Smooth muscle cell (in vitro differentiated cells): ENCODE results near the gene THEM5. TPM values are rescaled to one million over a fixed set of nuclear protein-coding genes. Genes with fewer than 3 reads are reported as not detected.

Experiments
- DNase-seq: peaks from one replicate; lab custom pipeline; 2025; ENCODE audit not compliant: unreplicated experiment; lab: John Stamatoyannopoulos, UW
- H2AFZ ChIP-seq: fragments of 200-600 bp; sonication (generic); 2 replicates; pipeline ENCODE4 v1.6.0; 2016; ENCODE audit warnings: antibody characterized with exemption, low read depth, mild to moderate bottlenecking
- H3F3A ChIP-seq: fragments of 200-600 bp; sonication (generic); 2 replicates; pipeline ENCODE4 v1.6.0; 2017; ENCODE audit warnings: antibody characterized with exemption, low read depth
- H3K27ac ChIP-seq: fragments of 200-600 bp; sonication (generic); 2 replicates; pipeline ENCODE4 v1.5.1; 2016; ENCODE audit warnings: low read depth, mild to moderate bottlenecking
- H3K27me3 ChIP-seq: fragments of 200-600 bp; sonication (generic); 2 replicates; pipeline ENCODE4 v1.6.1; 2016; ENCODE audit warnings: low read depth, mild to moderate bottlenecking
- H3K36me3 ChIP-seq: fragments of 200-600 bp; sonication (generic); 2 replicates; pipeline ENCODE4 v1.5.1; 2016; ENCODE audit warnings: low read depth
- H3K4me1 ChIP-seq: fragments of 200-600 bp; sonication (generic); 2 replicates; pipeline ENCODE4 v1.5.1; 2016; ENCODE audit warnings: low read depth
- H3K4me2 ChIP-seq: fragments of 200-600 bp; sonication (generic); 2 replicates; pipeline ENCODE4 v1.6.0; 2016; ENCODE audit warnings: mild to moderate bottlenecking
- H3K4me3 ChIP-seq: fragments of 200-600 bp; sonication (generic); 2 replicates; pipeline ENCODE4 v1.5.1; 2016; ENCODE audit warnings: mild to moderate bottlenecking
- H3K79me2 ChIP-seq: fragments of 200-600 bp; sonication (generic); 2 replicates; pipeline ENCODE4 v1.6.0; 2016; ENCODE audit warnings: low read depth, mild to moderate bottlenecking
- H3K9ac ChIP-seq: fragments of 200-600 bp; sonication (generic); 2 replicates; pipeline ENCODE4 v1.6.0; 2016; ENCODE audit warnings: low read depth
- H3K9me3 ChIP-seq: fragments of 200-600 bp; sonication (generic); replicated peaks from 2 replicates; pipeline ENCODE4 v1.5.1; 2016; ENCODE audit warnings: low read depth
- H4K20me1 ChIP-seq: fragments of 200-600 bp; sonication (generic); 2 replicates; pipeline ENCODE4 v1.6.0; 2016; ENCODE audit warnings: low read depth
- WGBS: methylation state at CpG from one replicate; pipeline ENCODE4 v1.1.7; 2016; ENCODE audit warnings: low lambda C conversion rate; 5-methylcytosine and 5-hydroxymethylcytosine counted together
- polyA plus RNA-seq: library from polyadenylated mRNA; unstranded; fragments of >200 nt; fragmentation: Nextera tagmentation; extraction: Ambion mirVana; gene quantifications from 2 replicates; pipeline ENCODE4 v1.2.1, GENCODE V29; 2016
- total RNA-seq: library from RNA; depleted of rRNA; stranded (reverse); fragments of >200 nt; gene quantifications from 2 replicates; pipeline ENCODE4 v1.2.3, GENCODE V29; 2014
- TF ChIP-seq, protein P1 (sequence below): fragments of 200-600 bp; sonication (generic); IDR thresholded peaks from 2 replicates; pipeline ENCODE4 v1.5.1; 2017; ENCODE audit warnings: borderline replicate concordance, mild to moderate bottlenecking, antibody characterized with exemption; ENCODE audit not compliant: insufficient read depth, poor library complexity, severe bottlenecking

Gene THEM5
- total and polyA plus RNA-seq, 2 experiments from 2014 or later: 0.76 to 1.0 TPM

DNA sequence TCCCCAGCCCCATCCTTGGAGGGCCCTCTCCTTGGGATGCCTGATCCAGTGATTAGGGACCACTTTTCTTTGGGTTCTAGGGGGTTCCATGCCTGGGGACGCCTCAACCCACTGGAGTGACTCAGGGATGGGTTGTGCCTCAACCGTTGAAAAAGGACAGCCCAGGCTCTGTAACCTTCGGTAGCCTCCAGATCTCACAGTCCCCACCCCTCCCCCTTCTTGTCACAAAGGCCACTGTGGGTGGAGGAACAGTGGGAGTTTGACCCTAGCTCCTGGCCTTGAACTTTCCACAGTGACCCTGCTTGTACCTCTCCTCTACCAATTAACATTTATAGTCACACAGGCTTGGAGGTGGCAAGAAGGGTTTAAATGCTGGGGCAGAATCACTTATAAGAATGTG is 19.3 kb downstream of the THEM5 start:
- 73% methylated on average over 3 of the region's 3 CpGs for WGBS
- TF ChIP-seq, protein P1, sequence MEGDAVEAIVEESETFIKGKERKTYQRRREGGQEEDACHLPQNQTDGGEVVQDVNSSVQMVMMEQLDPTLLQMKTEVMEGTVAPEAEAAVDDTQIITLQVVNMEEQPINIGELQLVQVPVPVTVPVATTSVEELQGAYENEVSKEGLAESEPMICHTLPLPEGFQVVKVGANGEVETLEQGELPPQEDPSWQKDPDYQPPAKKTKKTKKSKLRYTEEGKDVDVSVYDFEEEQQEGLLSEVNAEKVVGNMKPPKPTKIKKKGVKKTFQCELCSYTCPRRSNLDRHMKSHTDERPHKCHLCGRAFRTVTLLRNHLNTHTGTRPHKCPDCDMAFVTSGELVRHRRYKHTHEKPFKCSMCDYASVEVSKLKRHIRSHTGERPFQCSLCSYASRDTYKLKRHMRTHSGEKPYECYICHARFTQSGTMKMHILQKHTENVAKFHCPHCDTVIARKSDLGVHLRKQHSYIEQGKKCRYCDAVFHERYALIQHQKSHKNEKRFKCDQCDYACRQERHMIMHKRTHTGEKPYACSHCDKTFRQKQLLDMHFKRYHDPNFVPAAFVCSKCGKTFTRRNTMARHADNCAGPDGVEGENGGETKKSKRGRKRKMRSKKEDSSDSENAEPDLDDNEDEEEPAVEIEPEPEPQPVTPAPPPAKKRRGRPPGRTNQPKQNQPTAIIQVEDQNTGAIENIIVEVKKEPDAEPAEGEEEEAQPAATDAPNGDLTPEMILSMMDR: no peak
- Histone ChIP-seq H3K79me2 (no peaks in the 10 kb centered on the region), H3K27ac (no peak overlapping the region), H3K4me2 (no peak overlapping the region), H3K36me3 (no peaks in the 10 kb centered on the region), H3K4me3 (no peak overlapping the region), H3K9me3 (no peaks in the 10 kb centered on the region), H3K9ac (no peak overlapping the region), H3K27me3 (peaks cover 25% of the 10 kb centered on the region), H3K4me1 (peaks cover under 1% of the 10 kb centered on the region), H2AFZ (no peak overlapping the region), H3F3A (peaks cover 5% of the 10 kb centered on the region), H4K20me1 (no peaks in the 10 kb centered on the region)
- no peak for DNase-seq

DNA sequence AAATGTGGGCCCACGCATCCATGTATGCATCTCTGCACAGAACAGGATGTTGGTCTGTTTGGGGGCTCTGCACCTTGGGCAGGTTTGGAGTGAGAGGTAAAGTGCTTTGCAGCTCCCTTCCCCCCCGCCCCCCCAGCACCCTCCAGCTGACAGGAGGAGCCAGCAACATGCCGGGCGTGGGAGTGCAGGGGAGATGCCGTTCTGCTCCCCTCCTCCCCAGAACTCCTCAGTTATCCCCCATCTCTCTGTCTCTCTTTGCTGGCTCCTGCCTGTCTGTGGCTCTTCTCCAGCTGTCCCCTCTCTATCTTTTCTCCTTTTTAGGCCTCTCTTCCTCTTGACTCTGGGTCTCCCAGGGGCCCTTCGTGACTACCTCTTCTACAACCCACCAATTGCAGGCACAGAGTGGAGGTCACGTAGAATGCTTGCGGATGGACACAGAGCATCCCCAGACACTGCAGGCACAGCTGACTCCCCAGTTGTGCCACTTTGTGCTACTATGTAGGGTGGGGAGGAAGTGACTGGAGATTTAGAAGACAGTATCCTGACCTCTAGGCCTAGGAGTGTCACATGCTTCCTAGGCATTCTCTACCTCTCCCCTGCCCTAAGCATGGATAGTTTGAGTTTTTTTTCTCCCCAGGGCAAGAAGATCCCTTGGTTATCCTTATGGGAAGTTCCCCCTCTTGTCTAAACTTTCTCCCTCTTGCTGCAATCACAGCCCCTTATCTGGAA is 20.2 kb downstream of the THEM5 start:
- H4K20me1 ChIP-seq: no peaks in the 10 kb centered on the region
- H3K79me2 ChIP-seq: no peaks in the 10 kb centered on the region
- peaks cover 16% of the 10 kb centered on the region for H3K27me3 ChIP-seq

DNA sequence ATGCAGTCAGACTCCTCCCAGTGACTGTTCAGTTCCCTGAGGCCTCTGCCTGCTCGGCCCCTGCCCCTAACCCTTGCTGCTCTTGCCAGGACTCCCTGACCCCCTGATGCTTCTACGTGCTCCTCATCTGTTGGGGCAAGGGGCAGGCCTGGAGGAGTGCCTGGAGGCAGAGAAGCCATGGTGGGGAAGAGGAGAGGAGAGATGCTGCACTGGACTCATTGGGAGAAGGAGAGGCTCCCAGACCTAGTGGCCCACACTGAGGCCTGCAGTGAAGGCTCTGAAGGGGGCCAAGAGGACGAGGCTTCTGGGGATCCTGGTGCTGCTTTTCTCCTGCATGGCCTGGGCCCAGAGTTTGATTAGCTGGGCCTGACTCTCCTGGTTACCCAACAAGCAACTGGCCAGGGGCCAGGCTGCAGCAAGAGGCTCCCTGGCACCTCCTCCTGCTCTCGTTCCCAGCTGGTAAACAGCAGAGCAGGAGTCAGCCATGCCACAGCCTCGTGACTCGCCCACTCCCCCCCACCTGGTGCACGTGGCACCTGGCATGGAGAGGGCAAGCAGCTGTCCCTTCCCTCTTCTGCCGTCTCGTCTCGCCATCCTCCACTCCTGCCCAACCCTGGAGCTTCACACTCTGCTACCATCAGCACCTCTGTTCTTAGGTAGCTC is 21.1 kb downstream of the THEM5 start:
- 87% methylated on average over 10 of the region's 10 CpGs for WGBS
- H3K4me1 ChIP-seq: peaks cover 3% of the 10 kb centered on the region
- H3K9me3 ChIP-seq: no peaks in the 10 kb centered on the region
- peaks cover 7% of the 10 kb centered on the region for H3K27me3 ChIP-seq
- no peak overlapping the region for H3K27ac ChIP-seq
- no peak overlapping the region for H3K4me3 ChIP-seq
- TF ChIP-seq, protein P1: no peak
- no peaks in the 10 kb centered on the region for H3K36me3 ChIP-seq
- no peak overlapping the region for H3K4me2 ChIP-seq
- H3F3A ChIP-seq: peaks cover 2% of the 10 kb centered on the region
- no peak overlapping the region for H2AFZ ChIP-seq
- H3K9ac ChIP-seq: no peak overlapping the region
- H4K20me1 ChIP-seq: no peaks in the 10 kb centered on the region
- H3K79me2 ChIP-seq: no peaks in the 10 kb centered on the region
- DNase-seq: no peak

More for the DNA sequence above, 20.2 kb downstream of the THEM5 start:
- Histone ChIP-seq H3K4me3 (no peak overlapping the region), H3K9me3 (no peaks in the 10 kb centered on the region), H3K9ac (no peak overlapping the region), H3K36me3 (no peaks in the 10 kb centered on the region), H3K4me2 (no peak overlapping the region), H3K4me1 (peaks cover 3% of the 10 kb centered on the region), H3F3A (peaks cover 5% of the 10 kb centered on the region), H2AFZ (no peak overlapping the region), H3K27ac (no peak overlapping the region)
- WGBS: 96% methylated on average over 4 of the region's 8 CpGs
- TF ChIP-seq, protein P1: no peak
- no peak for DNase-seq
